NOMO-1 (cell line): ENCODE results near the gene BAAT.
A peak's percentile ranks its signal among the peaks of the same experiment; 100 is the strongest.

Experiments used
- DNase-seq, 2 experiments: peaks; one replicate each; lab custom pipeline; 2025; ENCODE audit not compliant: unreplicated experiment in 2 of 2; lab: John Stamatoyannopoulos, UW

Gene BAAT

DNA sequence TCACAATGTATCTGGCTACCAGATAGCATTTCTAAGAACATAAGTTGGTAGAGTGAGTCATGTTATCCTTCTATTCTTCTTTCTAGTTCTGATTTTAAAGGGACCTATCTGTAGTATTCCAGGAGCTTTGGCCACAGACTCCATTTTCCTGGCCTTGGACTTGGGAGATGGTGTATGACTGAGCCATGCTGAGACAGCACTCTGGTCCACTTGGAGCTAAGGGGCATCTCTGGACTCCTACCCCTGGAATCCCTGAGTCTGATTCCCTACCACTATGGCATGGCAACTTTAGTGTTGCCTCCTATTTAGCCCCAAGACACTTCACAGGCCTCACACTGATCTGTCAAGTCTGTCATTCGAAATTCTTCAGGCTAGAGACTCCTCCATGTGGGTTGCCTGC, 58.8 kb downstream of the BAAT start:
- DNase-seq, result no peak

GRCh38 chr9:101325053-101325452, 59.8 kb downstream of the BAAT start:
- no peak for DNase-seq

- DNase-seq, result no peak
Measured at GRCh38 chr9:101324245-101324804, 60.5 kb downstream of the BAAT start.

GRCh38 chr9:101323129-101323528, 61.7 kb downstream of the BAAT start:
- DNase-seq, result no peak

- DNase-seq, result no peak
Measured at GRCh38 chr9:101317735-101318134, 67.1 kb downstream of the BAAT start.

DNA sequence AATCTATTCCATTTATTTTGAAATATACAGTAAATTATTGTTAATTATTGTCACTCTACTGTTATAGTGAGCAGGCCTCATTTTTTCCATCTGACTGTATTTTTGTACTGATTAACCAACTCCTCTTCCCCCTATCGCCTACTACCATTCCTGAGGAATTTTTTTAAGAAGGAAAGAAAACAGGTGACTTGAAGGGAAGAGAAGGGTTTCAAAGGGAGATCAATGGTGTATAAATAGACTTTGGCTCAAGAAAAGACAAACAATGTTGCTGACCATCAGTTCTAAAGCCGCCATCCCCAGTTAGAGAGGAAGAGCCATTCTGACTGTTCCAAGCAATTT, 69.7 kb downstream of the BAAT start:
- no peak for DNase-seq

- DNase-seq, result no peak
Measured at GRCh38 chr9:101312661-101313060, 72.1 kb downstream of the BAAT start.

- peak; percentile 39 to 73 for DNase-seq
Measured at GRCh38 chr9:101311758-101312420, 72.9 kb downstream of the BAAT start.

DNA sequence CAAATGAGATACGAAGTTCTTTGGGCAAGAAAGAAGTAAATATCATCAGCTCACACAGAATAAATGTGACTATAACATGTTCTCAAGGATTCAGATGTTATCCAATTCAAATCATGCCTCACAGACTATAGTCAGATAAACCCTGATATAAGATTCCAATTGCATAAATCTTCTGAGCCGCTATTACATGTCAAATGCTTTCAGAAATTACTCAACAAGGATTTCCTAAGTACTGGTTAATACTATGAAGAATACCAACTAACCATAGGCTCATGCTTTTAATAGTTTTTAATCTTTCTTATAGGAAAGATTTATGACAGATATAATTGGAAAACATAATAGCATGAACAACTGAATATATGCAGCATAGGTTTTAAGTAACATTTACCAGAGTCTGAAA, 73.6 kb downstream of the BAAT start:
- DNase-seq, result no peak
